Eye (tissue), 1 donor: ENCODE measurements around the gene SERPINB1.

Experiments used
- DNase-seq: peaks from one replicate; pipeline ENCODE4 v3.0.0-alpha.2; 2015

The SERPINB1 gene

DNA sequence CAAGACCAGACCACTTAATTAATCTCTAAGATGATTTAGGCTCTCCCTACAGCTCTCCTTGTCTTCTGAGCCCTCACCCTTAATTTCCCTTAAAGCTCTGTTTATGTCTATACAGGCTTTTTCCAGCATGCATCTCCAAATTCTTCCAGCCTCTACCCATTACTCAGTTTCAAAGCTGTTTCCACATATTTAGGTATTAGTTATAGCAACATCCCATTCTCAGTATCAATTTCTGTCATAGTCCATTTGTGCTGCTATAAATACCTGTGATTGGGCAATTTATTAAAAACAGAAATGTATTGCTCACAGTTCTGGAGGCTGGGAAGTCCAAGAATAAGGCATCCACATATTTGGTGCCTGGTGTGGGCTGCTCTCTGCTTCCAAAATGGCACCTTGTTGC lies 2.3 kb upstream of the SERPINB1 start:
- DNase-seq = no peak

DNA sequence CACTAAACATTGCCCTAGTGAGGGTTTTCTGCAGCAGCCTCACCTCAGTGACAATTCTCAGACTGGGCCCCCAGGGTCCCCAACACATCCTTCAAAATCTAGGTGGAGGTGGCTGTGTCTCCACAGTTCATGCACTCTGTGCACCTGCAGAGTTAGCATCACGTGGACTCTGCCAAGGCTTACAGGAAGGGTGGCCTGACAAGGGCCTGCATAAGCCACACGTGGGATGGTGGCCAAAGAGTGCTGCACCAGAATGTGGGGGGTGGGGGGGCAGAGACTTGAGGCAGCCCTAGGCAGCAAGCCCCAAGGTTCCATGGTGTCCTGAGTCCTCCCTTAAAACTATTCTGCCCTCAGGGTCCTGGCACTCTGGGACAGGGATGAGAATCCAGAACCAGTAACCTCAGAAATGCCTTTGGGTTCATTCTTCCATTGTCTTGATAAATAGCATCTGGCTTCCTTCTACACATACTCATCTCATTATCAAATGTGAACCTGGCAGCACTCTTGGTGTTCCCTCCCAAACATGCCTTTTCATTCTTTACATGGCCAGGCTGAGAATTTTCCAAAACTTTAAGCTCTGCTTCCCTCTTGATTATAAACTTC lies 1.6 kb upstream of the SERPINB1 start:
- DNase-seq = peak; percentile 16

DNA sequence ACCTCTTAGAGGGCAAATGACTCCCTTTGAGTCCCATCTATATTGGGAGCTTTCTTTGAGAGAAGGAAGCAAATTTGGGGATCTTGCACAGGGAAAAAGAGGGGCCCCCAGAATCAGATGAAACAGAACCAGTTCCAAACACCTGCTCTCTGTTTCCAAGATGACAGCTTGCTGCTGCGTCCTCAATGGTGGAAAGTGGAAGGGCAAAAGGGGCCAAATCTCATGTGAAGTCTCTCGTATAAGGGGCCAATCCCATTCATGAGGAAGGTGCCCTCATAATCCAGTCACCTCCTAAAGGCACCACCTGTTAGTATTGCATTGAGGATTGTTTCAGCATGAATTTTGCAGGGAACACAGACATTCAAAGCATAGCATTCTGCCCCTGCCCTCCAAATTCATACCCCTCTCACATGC lies 483 bp upstream of the SERPINB1 start:
- no peak for DNase-seq

DNA sequence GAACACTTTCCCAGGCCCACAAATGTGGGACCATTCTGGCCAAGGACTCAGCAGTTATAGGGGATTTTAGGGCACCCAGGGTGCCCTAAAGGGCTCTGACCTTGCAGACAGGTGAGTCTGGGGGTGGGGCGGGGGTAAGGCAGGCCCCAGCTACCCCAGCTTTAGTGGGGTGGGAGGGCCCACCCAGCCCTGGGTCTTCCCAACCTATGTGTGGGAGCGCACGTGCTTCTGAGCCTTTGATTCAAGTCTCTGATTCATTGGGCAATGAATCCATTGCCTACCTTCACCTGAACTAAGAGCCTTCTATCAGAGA lies 958 bp downstream of the SERPINB1 start:
- no peak for DNase-seq

DNA sequence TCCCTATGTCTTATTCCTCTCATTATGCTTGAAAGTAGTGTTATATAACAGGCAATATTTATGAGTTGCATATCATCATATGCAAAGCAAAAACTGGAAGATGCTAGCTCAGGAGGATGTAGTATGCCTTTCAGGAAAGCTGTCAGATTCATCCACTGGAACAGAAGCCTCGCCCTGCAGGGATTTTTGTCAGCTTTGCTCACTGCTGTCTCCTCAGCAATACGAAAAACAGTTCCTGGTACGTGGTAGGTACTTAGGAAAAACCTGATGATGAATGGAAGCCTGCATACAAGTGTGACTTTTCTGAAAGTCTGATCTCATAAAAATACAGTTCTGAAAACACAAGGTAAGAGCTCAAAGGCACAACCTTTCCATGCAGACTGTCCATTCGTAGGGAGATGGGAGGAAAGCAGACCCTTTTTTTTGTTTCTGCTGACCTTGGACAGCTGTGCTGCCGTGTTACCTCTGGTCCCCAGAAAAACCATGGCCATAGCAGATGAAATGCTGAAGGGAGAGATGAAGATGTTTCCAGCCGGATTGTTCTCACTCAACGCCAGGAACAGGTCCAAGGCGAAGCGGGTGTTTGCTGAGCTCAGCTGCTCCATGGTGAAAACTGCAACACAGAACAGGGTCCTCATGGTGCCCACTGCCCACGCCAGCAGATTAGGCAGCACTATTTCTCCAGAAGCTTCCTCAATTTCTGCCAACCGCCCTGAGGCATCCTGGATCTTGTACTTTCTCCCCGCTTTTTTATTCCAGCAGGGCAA lies 1.5 kb downstream of the SERPINB1 start:
- peak; percentile 17 for DNase-seq

DNA sequence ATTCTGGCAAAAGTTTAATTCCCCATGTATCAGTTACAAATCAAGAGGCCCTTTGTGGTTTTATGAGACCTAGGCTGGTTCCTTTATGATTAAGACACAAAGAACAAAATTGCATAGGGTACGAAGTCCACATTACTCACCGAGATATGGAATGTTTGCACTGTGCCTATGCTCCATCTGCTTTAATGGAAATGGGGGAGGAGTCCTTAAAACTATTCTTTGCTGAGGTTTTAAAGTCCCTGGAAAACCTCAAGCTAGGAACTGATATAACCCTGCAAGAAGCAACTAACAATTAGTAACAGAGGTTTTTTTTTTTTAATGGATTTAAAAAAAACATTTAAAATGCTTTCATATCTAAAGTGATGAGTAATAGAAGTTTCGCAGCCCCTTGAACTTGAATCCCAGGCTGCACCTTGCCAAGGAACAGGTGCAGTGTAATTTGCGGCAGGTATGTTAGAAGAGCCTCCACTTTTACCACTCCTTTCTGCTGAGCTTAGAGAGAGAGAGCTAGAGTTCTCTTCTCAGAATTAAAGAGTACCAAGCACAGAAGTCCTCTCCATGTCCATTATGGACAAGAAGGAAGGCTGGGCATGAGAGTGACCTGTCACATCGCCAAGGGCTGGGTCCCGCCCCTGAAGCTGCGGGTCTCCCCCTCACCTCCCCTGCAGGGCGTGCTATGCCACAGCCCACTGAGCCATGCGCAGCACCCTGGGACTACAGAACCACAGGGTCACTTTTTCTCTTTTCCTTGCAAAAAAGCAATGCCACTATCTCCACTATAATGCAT lies 2.3 kb downstream of the SERPINB1 start:
- peak; percentile 23 for DNase-seq

DNA sequence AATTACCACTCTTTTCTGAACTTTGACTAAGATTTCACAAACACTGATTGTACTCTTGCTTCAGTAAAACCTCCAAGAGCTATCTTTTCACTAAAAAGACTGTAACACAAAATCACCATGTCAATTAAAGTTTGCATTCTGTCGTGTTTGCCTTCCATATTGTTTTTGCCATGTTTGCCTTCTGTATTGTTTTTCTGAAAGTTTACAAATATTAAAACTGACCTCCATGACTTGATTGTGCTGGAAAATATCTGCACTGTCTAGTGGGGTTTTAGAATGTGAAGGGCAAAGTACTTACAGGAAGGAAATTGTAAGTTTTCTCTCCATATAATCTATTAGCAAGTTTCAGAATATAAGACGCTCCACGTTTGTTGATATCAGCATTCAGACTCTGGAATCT lies 3.4 kb downstream of the SERPINB1 start:
- DNase-seq = no peak

DNA sequence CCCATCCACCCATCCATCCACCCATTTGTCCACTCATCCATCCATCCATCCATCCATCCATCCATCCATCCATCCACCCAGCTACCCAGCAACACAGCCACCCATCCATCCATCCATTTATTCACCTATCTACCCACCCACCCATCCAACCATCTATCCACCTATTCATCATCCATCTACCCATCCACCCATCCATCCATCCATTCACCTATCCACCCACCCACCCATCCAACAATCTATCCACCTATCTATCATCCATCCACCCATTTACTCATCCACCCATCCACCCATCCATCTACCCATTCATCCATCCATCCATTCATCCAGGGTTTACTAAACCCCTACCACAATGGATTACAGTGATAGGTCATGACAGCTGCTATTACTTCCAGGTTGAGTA lies 7.4 kb downstream of the SERPINB1 start:
- no peak for DNase-seq

DNA sequence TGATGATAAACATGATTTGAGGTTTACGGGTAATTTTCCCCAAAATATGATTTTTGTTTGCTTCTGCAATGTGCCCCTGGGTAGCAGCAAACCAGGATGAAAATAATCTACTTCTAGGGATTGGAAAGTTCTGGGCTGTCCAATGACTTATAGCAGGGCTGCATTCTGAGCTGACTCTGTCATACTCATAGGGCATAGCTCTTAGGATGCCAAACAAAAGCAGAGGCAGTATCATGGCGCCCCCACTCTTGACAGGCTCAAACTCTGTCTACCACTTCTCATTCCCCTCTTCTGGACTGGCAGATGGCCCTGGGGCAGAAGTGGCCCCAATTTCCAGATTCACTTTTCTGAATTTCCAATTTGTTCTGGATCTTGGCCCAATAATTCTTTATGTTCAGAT lies 10.3 kb downstream of the SERPINB1 start:
- no peak for DNase-seq

DNA sequence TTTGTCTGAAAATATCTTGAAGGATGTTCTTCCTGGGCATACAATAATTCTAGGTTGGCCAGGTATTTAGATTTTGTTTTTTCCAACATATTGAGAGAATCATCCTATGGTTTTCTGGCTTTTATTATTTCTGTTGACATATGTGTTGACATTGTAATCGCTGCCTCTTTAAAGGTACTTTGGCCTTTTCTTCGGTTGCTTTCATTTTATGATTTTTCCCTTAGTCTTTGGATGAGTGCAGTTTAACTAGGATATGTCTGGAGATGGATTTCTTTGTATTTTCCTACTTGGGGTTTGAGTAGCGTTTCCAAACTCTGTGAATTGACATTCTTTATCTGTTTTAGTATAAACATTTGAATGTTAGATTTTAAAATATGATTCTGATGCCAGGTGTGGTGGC lies 11.5 kb downstream of the SERPINB1 start:
- no peak for DNase-seq

DNA sequence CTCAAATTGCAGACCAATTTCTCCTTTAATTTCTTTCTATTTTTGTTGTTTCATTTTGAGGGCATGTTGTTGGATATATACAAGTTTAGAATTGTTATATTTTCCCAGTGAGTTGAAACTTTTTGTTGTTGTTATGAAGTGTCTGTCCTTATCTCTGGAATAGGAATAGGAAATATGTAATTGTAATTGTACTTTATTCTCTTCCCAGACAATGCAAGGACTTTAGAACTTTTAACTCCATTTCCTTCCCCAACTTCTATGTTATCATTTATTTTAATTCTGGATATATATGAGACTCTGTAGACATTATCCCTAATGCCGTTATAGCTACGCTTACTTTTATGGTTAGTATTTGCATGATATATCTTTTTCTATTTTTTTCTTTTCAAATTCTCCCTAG lies 12.4 kb downstream of the SERPINB1 start:
- DNase-seq = no peak

DNA sequence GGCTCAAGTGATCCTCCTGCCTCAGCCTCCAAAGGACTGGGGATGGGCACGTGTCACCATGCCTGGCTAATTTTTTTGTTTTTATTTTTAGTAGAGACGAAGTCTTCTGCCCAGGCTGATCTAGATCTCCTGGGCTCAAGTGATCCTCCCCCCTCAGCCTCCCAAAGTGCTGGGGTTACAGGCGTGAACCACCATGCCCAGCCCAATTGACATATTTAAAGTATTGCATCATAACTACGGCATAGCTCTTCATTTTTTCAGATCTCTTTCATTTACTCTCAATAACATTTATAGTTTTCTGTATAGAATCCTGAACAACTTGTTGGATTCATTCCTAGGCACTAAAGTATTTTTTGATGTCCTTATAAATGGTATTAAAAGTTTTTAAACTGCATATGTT lies 13.0 kb downstream of the SERPINB1 start:
- DNase-seq = no peak

DNA sequence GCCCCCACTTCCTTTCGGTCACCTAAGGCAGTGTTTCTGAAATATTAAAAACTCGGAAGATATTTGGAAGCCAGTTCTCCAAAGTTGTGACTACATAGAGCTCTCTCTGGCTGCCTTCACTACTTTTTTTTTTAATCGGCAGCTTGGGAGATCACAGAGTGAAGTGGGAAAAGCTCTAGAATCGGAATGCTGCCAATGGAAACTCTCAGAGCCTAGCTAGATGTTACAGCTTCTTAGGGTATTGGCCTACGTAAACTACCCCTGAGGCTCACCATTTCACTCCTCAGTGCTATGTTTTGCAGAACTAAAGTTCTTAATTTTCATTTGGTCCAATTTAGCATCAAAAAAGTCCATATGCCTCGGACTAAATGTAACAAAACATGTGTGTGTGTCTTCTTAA lies 14.5 kb downstream of the SERPINB1 start:
- DNase-seq = no peak

DNA sequence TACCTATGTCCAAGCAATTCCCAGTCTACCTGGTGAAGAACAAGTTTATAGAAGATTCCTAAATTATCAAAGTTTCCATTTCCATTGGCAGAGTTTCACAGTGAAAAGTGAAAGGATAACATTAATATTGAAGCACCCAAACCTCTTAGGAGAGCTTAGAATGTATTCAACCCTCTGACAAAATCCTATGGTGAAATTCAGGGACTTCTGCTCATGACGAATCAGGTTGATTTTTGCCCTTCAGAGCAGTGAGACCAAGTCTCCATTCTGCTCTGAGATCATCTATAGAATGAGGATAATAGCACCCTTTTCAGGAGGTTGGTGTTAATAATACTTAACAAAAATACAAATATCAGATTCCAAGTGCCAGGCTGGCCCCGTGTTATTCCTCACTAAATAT lies 15.5 kb downstream of the SERPINB1 start:
- no peak for DNase-seq

DNA sequence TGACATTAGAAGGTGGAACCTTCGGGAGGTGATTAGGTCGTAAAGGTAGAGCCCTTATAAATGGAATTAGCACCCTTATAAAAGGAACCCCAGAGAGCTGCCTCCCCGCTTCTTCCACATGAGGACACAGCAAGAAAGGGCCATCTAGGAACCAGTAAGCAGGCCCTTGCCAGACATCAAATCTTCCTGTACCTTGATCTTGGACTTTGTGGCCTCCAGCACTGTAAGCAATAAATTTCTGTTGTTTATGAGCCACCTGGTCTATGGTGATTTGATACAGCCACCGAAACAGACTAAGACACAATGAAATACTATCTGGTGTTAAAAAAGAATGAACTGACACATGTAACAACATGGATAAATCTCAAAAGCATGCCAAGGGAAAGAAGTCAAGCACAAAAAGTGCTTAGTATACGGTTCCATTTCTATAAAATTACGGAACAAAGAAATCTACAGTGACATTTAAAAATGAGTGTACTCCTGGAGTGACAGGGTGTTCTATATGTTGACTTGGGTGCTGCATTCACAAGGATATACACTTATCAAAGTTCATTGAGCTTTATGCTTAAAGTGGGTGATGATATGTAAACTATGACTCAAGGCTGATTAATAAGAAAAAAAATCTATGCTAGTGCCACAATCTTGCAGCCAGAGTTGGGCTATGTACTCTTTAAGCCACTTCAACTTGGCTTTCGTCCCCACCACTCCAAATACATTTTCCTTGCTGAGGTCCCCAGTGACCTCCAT lies 18.4 kb downstream of the SERPINB1 start:
- no peak for DNase-seq

DNA sequence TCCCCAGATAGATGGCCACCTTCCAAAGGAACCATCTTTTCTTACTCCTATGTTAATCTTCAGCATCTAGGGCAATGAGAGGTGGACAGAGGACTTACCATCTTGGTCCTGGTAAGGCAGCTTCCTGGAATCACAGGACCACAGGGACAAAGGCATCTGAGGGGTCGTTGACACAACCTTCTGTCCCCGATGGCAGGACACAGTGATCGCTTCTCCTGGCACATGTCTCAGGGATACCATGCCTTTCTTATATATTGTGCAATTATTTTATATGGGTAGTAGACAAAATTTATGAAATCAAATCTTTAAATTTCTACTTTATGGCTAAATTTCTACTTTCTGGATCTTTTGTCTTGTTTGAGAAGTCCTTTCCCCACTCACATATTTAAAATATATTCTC lies 20.1 kb downstream of the SERPINB1 start:
- DNase-seq = no peak

DNA sequence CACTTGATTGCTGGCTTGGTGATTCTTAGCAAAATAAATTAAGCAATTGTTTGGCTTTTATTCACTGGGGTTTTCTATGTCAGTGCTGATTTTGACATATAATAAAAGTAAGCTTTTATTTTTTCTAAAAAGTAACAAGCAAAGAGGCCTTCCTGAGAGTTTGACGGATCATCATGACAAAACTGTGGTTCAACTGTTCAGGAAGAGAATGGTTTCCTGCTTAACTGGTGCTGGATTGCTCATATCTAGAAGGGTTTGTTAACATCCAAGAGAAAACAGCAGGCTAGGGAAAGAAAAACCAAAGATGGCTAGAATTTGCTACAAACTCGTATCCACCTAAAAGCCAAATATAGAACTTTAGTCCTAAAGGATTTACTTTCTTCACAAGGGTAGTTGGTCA lies 21.2 kb downstream of the SERPINB1 start:
- no peak for DNase-seq

DNA sequence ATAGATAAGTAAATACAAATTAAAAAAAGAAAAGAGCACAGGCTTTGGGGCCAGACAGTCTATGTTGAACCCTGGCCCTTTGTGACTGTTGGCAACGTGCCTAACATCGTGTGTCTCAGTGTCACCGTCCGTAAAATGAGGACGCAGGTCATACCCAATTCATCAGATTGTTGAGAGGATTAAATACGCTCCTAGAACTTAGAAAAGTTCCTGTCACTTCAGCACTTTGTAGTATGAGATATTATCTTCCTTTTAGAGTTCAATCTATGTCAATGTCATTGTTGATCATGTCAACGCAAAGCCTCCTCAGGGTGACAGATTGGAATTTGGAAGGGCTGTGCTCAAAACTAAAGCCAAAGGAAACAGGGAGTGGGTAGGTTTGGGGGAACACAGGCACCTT lies 21.7 kb downstream of the SERPINB1 start:
- peak; percentile 70 for DNase-seq

DNA sequence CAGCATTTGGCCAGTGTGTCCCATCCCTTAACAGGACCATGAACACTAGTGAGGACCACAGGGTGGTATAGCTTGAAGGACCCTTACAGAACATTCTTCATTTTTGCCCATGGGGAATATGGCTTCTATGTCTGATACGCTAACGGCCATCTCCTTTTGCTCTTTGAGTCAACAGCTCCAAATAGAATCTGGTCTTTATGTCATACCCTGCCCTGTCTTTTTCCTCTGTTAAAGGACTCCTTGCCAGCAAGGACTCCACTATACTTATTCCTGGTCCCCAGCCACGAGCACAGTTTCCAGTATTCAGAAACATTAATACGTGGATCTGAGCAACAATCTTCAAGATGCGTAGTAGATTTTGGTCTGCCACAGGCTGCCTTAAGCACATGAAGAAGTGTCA lies 22.5 kb downstream of the SERPINB1 start:
- DNase-seq = no peak

DNA sequence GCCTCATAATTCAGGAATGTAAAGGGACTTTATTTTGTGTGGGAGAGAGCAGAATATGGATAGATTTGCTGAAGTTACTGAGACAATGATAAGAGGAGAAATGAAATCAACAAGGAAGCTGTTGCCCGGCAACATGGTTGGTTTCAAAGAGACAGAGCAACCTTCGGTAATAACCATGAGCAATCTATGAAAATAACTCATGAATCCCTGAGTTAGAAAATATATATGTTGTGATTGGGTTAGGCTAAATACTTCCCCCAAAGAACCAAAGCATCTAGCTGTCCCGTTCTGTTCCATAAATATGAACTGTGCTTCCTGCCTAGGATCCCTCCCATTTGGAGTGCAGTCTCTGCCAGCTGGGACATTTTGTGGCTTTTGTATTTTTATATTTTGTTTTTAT lies 23.1 kb downstream of the SERPINB1 start:
- peak; percentile 39 for DNase-seq

DNA sequence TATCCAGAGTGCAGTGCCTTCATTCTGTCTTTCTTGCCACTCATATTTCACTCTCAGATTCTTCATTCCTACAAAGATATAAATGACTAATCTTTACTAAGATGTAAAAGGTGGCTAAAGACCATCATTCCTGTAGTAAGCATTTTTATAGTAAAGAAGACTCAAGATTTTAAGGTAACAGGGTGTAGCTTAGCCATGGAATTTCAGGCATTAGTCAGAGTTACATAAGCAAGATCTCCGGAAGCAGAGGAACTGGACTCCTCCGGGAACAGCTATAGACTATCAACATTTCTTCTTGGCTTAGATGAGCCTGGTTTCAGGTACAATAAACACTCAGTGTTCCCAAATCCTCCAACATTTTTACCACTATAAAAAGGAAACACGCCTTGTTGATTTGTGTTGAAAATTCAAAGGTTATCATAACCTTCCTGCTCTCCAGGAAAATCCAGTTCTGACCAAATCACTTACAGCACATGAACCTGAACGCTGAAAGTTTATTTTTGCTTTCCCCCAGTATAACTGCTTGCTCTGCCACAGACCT lies 23.7 kb downstream of the SERPINB1 start:
- DNase-seq = no peak

DNA sequence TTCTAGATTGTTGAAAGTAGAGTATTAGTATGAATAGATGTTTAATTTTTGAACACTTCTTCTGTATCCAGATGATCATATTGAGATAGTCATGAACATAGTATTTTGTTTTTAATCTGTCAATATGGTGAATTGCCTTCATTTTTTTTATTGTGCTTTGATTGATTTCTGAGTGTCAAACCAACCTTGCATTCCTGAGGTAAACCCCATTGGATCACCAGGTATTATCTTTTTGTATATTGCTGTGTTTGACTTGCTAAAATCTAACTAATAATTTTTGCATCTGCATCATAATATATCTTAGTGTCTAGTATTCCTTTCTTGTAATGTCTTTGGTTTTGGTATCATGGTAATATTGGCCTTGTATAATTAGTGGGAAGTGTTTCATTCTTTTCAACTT lies 25.5 kb downstream of the SERPINB1 start:
- no peak for DNase-seq

DNA sequence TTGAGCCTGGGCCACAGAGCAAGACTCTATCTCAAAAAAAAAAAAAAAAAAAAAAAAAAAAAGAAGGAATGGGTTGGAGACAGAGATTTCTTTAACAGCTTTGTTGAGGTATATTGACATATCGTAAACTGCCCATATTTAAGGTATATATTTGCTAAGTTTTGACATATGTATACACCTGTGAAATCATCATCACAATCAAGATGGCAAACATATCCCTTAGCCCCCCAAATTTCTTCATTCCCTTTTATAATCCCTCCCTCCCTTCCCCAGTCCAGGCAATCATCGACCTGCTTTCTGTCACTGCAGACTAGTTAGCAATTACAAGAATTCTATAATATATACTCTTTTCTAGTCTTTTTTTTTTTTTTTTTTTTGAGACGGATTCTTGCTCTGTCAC lies 29.0 kb downstream of the SERPINB1 start:
- no peak for DNase-seq
